Glutamatergic neuron (in vitro differentiated cells): Measurements from ENCODE around the gene SLC25A34. TPM values are rescaled to one million over a fixed set of nuclear protein-coding genes. Genes with fewer than 3 reads are reported as not detected.

ENCODE experiments used
- DNase-seq: peaks from one replicate; pipeline ENCODE4 v3.0.0; 2022
- H3K27ac Mint-ChIP-seq: one replicate; pipeline ENCODE4 v1.8.0; 2020; ENCODE audit warnings: mild to moderate bottlenecking, mixed read lengths, inconsistent platforms; ENCODE audit not compliant: unreplicated experiment
- H3K27me3 Mint-ChIP-seq: one replicate; pipeline ENCODE4 v1.8.0; 2020; ENCODE audit warnings: mild to moderate bottlenecking, moderate library complexity, mixed read lengths, inconsistent platforms; ENCODE audit not compliant: unreplicated experiment
- H3K36me3 Mint-ChIP-seq: one replicate; pipeline ENCODE4 v1.8.0; 2020; ENCODE audit warnings: mild to moderate bottlenecking, mixed read lengths, inconsistent platforms; ENCODE audit not compliant: unreplicated experiment
- H3K4me1 Mint-ChIP-seq: one replicate; pipeline ENCODE4 v1.8.0; 2020; ENCODE audit warnings: mild to moderate bottlenecking, low read depth, mixed read lengths, inconsistent platforms; ENCODE audit not compliant: unreplicated experiment
- H3K4me3 Mint-ChIP-seq: one replicate; pipeline ENCODE4 v1.8.0; 2020; ENCODE audit warnings: mild to moderate bottlenecking, mixed read lengths, inconsistent platforms; ENCODE audit not compliant: unreplicated experiment
- H3K9me3 Mint-ChIP-seq: one replicate; pipeline ENCODE4 v1.8.0; 2020; ENCODE audit warnings: mild to moderate bottlenecking, moderate library complexity, mixed read lengths, inconsistent platforms; ENCODE audit not compliant: unreplicated experiment
- total RNA-seq: library from RNA; stranded (reverse); fragmentation: NEBNext Ultra II Directional; extraction: Animal tissue kit (Norgen Biotek cat#: 25700); gene quantifications from one replicate; pipeline ENCODE4 v1.2.1, GENCODE V29; 2021; ENCODE audit not compliant: unreplicated experiment
- TF ChIP-seq, protein P1 (sequence below): fragments of 200-600 bp; sonication (generic); IDR thresholded peaks from one replicate; pipeline ENCODE4 v1.5.0; 2021; ENCODE audit not compliant: partially characterized antibody, unreplicated experiment

SLC25A34 gene
- total RNA-seq, 1 donor from 2014 or later: 4.1 TPM

DNA sequence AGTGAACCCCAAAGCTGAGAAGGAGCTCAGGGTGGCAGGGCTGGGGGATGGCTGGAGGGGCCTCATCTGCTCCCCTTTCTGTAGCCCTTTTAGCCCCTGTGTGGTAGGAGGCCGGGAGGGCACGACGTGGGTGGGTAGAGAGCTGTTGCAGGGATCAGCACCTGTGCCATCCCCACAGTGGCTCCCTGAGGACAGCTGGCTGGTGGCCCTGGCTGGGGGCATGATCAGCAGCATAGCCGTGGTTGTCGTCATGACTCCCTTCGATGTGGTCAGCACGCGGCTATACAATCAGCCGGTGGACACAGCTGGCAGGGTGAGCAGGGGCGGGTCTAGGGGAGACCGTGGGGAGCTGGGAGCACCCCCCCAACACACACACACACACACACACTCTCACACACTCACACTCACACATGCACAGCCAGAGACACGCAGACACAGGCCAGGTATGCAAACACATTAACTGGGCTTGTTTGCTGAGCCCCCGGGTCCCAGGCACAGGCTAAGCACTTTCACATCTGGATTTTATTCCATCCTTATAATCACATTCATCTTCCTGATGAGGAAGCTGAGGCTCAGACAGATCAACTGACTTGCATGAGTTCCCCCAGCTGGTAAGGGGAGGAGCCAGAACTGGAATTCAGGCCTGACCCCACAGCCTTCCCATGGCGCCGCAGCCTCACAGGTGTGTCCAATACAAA is 2.5 kb downstream of the SLC25A34 start:
- no peak overlapping the region for H3K27ac Mint-ChIP-seq
- H3K27me3 Mint-ChIP-seq: peaks cover 8% of the 10 kb centered on the region
- TF ChIP-seq, protein P1, sequence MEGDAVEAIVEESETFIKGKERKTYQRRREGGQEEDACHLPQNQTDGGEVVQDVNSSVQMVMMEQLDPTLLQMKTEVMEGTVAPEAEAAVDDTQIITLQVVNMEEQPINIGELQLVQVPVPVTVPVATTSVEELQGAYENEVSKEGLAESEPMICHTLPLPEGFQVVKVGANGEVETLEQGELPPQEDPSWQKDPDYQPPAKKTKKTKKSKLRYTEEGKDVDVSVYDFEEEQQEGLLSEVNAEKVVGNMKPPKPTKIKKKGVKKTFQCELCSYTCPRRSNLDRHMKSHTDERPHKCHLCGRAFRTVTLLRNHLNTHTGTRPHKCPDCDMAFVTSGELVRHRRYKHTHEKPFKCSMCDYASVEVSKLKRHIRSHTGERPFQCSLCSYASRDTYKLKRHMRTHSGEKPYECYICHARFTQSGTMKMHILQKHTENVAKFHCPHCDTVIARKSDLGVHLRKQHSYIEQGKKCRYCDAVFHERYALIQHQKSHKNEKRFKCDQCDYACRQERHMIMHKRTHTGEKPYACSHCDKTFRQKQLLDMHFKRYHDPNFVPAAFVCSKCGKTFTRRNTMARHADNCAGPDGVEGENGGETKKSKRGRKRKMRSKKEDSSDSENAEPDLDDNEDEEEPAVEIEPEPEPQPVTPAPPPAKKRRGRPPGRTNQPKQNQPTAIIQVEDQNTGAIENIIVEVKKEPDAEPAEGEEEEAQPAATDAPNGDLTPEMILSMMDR: no peak
- peaks cover 3% of the 10 kb centered on the region for H3K9me3 Mint-ChIP-seq
- H3K36me3 Mint-ChIP-seq: no peaks in the 10 kb centered on the region
- no peak for DNase-seq
- H3K4me3 Mint-ChIP-seq: no peak overlapping the region
- peaks cover 3% of the 10 kb centered on the region for H3K4me1 Mint-ChIP-seq

DNA sequence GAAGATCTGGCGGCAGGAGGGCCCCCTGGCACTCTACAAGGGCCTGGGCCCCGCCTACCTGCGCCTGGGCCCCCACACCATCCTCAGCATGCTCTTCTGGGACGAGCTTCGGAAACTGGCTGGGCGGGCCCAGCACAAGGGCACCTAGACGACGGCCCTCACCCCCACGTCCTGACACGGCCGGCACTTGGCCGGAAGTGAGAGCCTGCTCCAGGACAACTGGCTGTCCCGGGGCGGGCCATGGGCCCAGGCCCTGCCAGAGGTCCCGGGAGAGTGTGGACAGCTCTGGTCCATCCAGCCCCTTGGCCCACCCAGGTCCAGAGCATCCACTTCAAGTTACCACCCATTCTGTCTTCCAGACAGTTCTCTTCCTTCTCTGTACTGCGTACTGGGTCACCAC is 3.2 kb downstream of the SLC25A34 start:
- TF ChIP-seq, protein P1: no peak
- Mint-ChIP-seq H3K27ac (no peak overlapping the region), H3K27me3 (peaks cover 8% of the 10 kb centered on the region), H3K9me3 (peaks cover 3% of the 10 kb centered on the region), H3K4me3 (no peak overlapping the region), H3K36me3 (no peaks in the 10 kb centered on the region), H3K4me1 (peaks cover 3% of the 10 kb centered on the region)
- DNase-seq: no peak

DNA sequence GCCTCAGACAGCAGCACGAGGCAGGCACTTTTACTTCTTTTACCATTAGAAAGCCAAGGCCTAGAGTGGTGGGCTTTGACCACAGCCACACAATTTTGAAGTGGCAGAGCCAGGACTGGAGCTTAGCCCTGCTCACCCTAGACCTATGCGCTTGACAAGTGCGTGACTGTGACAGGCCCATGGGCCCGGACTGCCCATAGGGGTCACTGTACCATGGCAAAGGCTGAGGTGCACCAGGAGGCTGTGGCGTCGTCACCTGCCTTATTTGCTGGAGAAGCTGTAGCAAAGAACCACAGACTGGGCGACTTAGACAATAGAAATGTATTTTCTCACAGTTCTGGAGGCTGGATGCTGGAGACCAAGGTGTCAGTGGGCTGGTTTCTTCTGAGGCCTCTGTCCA is 3.7 kb downstream of the SLC25A34 start:
- H3K27ac Mint-ChIP-seq: no peak overlapping the region
- H3K27me3 Mint-ChIP-seq: peaks cover 10% of the 10 kb centered on the region
- H3K9me3 Mint-ChIP-seq: peaks cover 5% of the 10 kb centered on the region
- TF ChIP-seq, protein P1: no peak
- H3K4me1 Mint-ChIP-seq: peaks cover 4% of the 10 kb centered on the region
- DNase-seq: no peak
- no peaks in the 10 kb centered on the region for H3K36me3 Mint-ChIP-seq
- H3K4me3 Mint-ChIP-seq: no peak overlapping the region

DNA sequence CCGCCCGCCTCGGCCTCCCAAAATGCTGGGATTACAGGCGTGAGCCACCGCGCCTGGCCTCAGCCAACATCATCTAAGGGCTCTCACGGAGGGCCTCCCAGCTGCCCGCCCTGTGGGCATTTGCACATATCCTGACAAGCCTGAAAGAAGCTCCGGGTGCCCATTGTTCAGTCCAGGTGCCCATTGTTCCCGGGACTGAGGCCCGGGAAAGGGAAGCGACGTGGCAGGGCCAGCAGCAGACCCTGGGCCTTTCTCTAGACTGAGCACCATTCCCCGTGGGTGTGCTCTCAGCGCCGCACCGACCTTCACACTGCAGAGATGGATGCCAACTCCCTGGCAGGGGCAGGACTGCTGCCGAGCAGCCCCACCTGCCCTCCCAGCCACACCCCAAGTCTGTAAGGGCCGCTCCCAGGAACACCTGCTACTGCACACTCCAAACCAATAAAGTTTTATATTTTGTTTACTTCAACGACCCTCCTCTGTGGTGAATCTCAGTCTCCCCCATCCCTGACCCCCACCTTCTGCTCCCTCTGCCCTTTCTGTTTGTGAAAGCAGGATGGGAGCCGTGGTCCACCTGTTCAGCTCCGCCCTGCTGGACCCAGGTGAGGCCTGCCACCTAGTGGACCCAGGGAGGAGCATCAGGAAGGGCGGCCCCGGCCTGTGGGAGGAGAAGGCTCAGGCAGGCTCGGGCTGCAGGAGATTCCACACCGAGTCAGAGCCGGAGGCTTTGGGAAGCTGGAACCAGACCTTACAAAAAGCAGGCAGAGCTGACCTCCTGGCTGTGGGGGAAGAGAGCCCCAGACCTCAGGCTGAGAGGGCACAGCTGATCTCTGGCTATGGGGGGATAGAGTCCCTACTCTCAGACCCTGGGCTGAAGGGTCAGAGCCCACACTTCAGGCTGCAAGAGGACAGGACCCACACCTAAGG is 5.1 kb downstream of the SLC25A34 start:
- peak; percentile 86 for DNase-seq
- TF ChIP-seq, protein P1: peak; percentile 77
- Mint-ChIP-seq H3K9me3 (peaks cover 6% of the 10 kb centered on the region), H3K36me3 (no peaks in the 10 kb centered on the region), H3K27me3 (peaks cover 11% of the 10 kb centered on the region), H3K4me1 (peaks cover 4% of the 10 kb centered on the region), H3K4me3 (no peak overlapping the region), H3K27ac (no peak overlapping the region)
